MM.1S (cell line): Measurements from ENCODE around the gene RANGAP1.

Experiments used
- DNase-seq: peaks from one replicate; pipeline ENCODE4 v3.0.0-alpha.2; 2015
- H2AFZ ChIP-seq: fragments of 300-600 bp; sonication (generic); 2 replicates; pipeline ENCODE4 v1.6.0; 2016; ENCODE audit warnings: antibody characterized with exemption, low read length
- H3F3A ChIP-seq: fragments of 300-600 bp; sonication (generic); 2 replicates; pipeline ENCODE4 v1.6.1; 2016; ENCODE audit warnings: mild to moderate bottlenecking, antibody characterized with exemption, low read length, moderate library complexity, mixed read lengths; ENCODE audit not compliant: insufficient read depth
- H3K27ac ChIP-seq: fragments of 300-600 bp; sonication (generic); 2 replicates; pipeline ENCODE4 v1.5.1; 2016; ENCODE audit warnings: mild to moderate bottlenecking, low read length
- H3K27me3 ChIP-seq: fragments of 300-600 bp; sonication (generic); replicated peaks from 2 replicates; pipeline ENCODE4 v1.6.0; 2016; ENCODE audit warnings: low read length; ENCODE audit not compliant: insufficient read depth
- H3K36me3 ChIP-seq: fragments of 300-600 bp; sonication (generic); replicated peaks from 2 replicates; pipeline ENCODE4 v1.6.1; 2016; ENCODE audit warnings: mild to moderate bottlenecking, low read length, mixed read lengths; ENCODE audit not compliant: insufficient read depth
- H3K4me1 ChIP-seq: fragments of 300-600 bp; sonication (generic); 2 replicates; pipeline ENCODE4 v1.6.1; 2016; ENCODE audit warnings: low read length, mixed read lengths
- H3K4me2 ChIP-seq: fragments of 300-600 bp; sonication (generic); 2 replicates; pipeline ENCODE4 v1.6.0; 2016; ENCODE audit warnings: low read depth, low read length
- H3K4me3 ChIP-seq: fragments of 300-600 bp; sonication (generic); 2 replicates; pipeline ENCODE4 v1.5.1; 2016; ENCODE audit warnings: low read length, mixed read lengths
- H3K79me2 ChIP-seq: fragments of 300-600 bp; sonication (generic); 2 replicates; pipeline ENCODE4 v1.6.1; 2016; ENCODE audit warnings: mixed run types, low read length, mixed read lengths
- H3K9ac ChIP-seq: fragments of 300-600 bp; sonication (generic); 2 replicates; pipeline ENCODE4 v1.6.1; 2016; ENCODE audit warnings: low read length, mixed read lengths
- H3K9me2 ChIP-seq: fragments of 300-600 bp; sonication (generic); replicated peaks from 2 replicates; pipeline ENCODE4 v1.6.1; 2016; ENCODE audit warnings: mild to moderate bottlenecking, low read length, mixed read lengths; ENCODE audit not compliant: insufficient read depth
- H3K9me3 ChIP-seq: fragments of 300-600 bp; sonication (generic); replicated peaks from 2 replicates; pipeline ENCODE4 v1.6.1; 2016; ENCODE audit warnings: mild to moderate bottlenecking, low read length, mixed read lengths; ENCODE audit not compliant: insufficient read depth
- H4K20me1 ChIP-seq: fragments of 300-600 bp; sonication (generic); 2 replicates; pipeline ENCODE4 v1.6.1; 2016; ENCODE audit warnings: mild to moderate bottlenecking, low read length, moderate library complexity, mixed read lengths; ENCODE audit not compliant: insufficient read depth
- EZH2 ChIP-seq: fragments of 300-600 bp; sonication (generic); optimal IDR thresholded peaks from 2 replicates; pipeline ENCODE3; 2017; ENCODE audit warnings: low read depth, mild to moderate bottlenecking, antibody characterized with exemption, low read length, mixed read lengths
- EZH2phosphoT487 ChIP-seq: fragments of 300-600 bp; sonication (generic); IDR thresholded peaks from 2 replicates; pipeline ENCODE4 v1.6.1; 2018; ENCODE audit warnings: antibody characterized with exemption, low read length
- TF ChIP-seq, protein P1 (sequence below): fragments of 300-600 bp; sonication (generic); IDR thresholded peaks from 2 replicates; pipeline ENCODE4 v1.5.1; 2016; ENCODE audit warnings: antibody characterized with exemption, low read length, mixed read lengths

Gene RANGAP1

GRCh38 chr22:41286639-41287091 is 678 bp upstream of the RANGAP1 start:
- Histone ChIP-seq H3K4me1 (peaks cover 8% of the 10 kb centered on the region), H3K4me2 (peak overlapping the region; percentile 60), H3K27ac (peak overlapping the region; percentile 28; the same call in 1 of the 2 replicates), H3K4me3 (peak overlapping the region; percentile 64), H3K9me3 (no peaks in the 10 kb centered on the region), H3K9me2 (no peaks in the 10 kb centered on the region), H4K20me1 (no peaks in the 10 kb centered on the region), H3K9ac (peak overlapping the region; percentile 11; the same call in 1 of the 2 replicates), H3K79me2 (peaks cover 40% of the 10 kb centered on the region), H3K36me3 (no peaks in the 10 kb centered on the region), H2AFZ (peak overlapping the region; percentile 97), H3K27me3 (no peaks in the 10 kb centered on the region), H3F3A (peaks cover 20% of the 10 kb centered on the region)
- DNase-seq: no peak
- TF ChIP-seq EZH2 (no peak), EZH2phosphoT487 (no peak)
- TF ChIP-seq, protein P1, sequence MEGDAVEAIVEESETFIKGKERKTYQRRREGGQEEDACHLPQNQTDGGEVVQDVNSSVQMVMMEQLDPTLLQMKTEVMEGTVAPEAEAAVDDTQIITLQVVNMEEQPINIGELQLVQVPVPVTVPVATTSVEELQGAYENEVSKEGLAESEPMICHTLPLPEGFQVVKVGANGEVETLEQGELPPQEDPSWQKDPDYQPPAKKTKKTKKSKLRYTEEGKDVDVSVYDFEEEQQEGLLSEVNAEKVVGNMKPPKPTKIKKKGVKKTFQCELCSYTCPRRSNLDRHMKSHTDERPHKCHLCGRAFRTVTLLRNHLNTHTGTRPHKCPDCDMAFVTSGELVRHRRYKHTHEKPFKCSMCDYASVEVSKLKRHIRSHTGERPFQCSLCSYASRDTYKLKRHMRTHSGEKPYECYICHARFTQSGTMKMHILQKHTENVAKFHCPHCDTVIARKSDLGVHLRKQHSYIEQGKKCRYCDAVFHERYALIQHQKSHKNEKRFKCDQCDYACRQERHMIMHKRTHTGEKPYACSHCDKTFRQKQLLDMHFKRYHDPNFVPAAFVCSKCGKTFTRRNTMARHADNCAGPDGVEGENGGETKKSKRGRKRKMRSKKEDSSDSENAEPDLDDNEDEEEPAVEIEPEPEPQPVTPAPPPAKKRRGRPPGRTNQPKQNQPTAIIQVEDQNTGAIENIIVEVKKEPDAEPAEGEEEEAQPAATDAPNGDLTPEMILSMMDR: no peak

DNA sequence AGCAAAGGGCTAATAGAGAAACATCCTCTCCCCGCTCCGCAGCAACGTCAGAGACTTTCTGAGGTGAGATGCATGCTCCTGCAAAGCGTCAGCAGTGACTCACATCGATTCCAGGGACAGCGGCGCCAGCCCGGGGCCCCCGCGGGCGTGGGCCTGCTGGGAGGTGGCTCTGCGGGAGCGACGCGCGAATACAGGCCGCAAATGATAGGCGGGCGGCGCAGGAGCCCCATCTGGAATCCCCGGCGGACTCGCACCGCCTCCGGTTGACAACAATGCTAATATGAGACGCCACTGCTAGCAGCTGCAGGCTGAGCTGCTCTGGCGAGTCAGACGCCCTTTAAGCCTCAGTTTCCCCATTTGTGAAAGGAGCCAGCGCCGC is 557 bp downstream of the RANGAP1 start:
- H3K9me3 ChIP-seq: no peaks in the 10 kb centered on the region
- peaks cover 53% of the 10 kb centered on the region for H3K79me2 ChIP-seq
- H3K9ac ChIP-seq: peak overlapping the region; percentile 91
- no peaks in the 10 kb centered on the region for H3K36me3 ChIP-seq
- peak overlapping the region; percentile 80 for H3K27ac ChIP-seq
- no peaks in the 10 kb centered on the region for H4K20me1 ChIP-seq
- H3K4me3 ChIP-seq: peak overlapping the region; percentile 99
- H2AFZ ChIP-seq: peak overlapping the region; percentile 94
- peaks cover 20% of the 10 kb centered on the region for H3F3A ChIP-seq
- peak; percentile 67 for DNase-seq
- no peak for TF ChIP-seq EZH2
- no peak for TF ChIP-seq EZH2phosphoT487
- TF ChIP-seq, protein P1: no peak
- peak overlapping the region; percentile 68 for H3K4me2 ChIP-seq
- peaks cover 8% of the 10 kb centered on the region for H3K4me1 ChIP-seq
- H3K9me2 ChIP-seq: no peaks in the 10 kb centered on the region
- H3K27me3 ChIP-seq: no peaks in the 10 kb centered on the region

DNA sequence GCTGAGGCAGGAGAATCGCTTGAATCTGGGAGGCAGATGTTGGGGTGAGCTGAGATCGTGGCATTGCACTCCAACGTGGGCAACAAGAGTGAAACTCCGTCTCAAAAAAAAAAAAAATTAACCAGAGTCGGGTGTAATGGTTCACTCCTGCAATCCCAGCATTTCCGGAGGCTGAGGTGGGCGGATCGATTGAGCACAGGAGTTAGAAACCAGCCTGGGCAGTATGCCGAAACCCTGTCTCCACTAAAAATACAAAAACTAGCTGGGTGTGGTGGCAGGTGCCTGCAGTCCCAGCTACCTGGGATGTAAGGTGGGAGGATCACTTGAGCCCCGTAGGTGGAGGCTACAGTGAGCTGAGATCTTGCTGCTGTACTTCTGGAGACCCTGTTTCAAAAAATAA is 1.5 kb downstream of the RANGAP1 start:
- Histone ChIP-seq H3K4me3 (no peak overlapping the region), H3K9me3 (no peaks in the 10 kb centered on the region), H3F3A (peaks cover 20% of the 10 kb centered on the region), H3K79me2 (peaks cover 57% of the 10 kb centered on the region), H3K4me1 (peaks cover 8% of the 10 kb centered on the region), H3K36me3 (no peaks in the 10 kb centered on the region), H3K9ac (no peak overlapping the region), H3K27ac (no peak overlapping the region), H3K27me3 (no peaks in the 10 kb centered on the region), H3K4me2 (peak overlapping the region; percentile 68; the same call in 1 of the 2 replicates), H2AFZ (no peak overlapping the region), H4K20me1 (no peaks in the 10 kb centered on the region), H3K9me2 (no peaks in the 10 kb centered on the region)
- DNase-seq: no peak
- TF ChIP-seq, protein P1: no peak
- TF ChIP-seq EZH2: no peak
- TF ChIP-seq EZH2phosphoT487: no peak
